Measurements from ENCODE around the gene LAIR2. TPM values are rescaled to one million over a fixed set of nuclear protein-coding genes. Genes with fewer than 3 reads are reported as not detected.
"Not testable (repeated sequence)": the region's sequence is repeated elsewhere in the genome, so short reads cannot be mapped to it uniquely, and the experiment has no call there.

Gene LAIR2
- total and polyA plus RNA-seq, 4 donors = 0.19 to 0.24 TPM; not detected in 2

GRCh38 chr19:54489341-54489740, 13.3 kb upstream of the LAIR2 start:
- no peaks in the 10 kb centered on the region for H3K36me3 ChIP-seq (ENCODE audit: control insufficient read depth in 4 of 4, insufficient read depth in 3 of 4, low read depth in 1 of 4, low read length in 3 of 4)
- no peak overlapping the region for H3K9ac ChIP-seq (ENCODE audit: low read depth in 1 of 2, low read length in 2 of 2)
- no peak overlapping the region for H3K4me3 ChIP-seq (ENCODE audit: low read depth in 1 of 3, low read length in 3 of 3)
- H3K9me3 ChIP-seq (ENCODE audit: control insufficient read depth in 4 of 4, low read length in 3 of 4) = no peaks in the 10 kb centered on the region
- TF ChIP-seq EGR1 (IDR thresholded peaks at IDR 0.05; ENCODE audit: low read depth in 2 of 2) = no peak
- no peak for TF ChIP-seq FOXA2 (IDR thresholded peaks at IDR 0.05)
- TF ChIP-seq HNF4G (IDR thresholded peaks at IDR 0.05) = no peak
- no peak for TF ChIP-seq GABPA (IDR thresholded peaks at IDR 0.05 in 1 of 2, conservative IDR thresholded peaks at IDR 0.05 in 1 of 2)
- TF ChIP-seq NR2F2 (IDR thresholded peaks at IDR 0.05) = no peak
- no peak for TF ChIP-seq ATF3 (IDR thresholded peaks at IDR 0.05)
- no peak overlapping the region for H3K27ac ChIP-seq (ENCODE audit: low read depth in 1 of 2, low read length in 2 of 2)
- 67% methylated on average over 7 of the region's 7 CpGs for WGBS
- no peak for DNase-seq (ENCODE audit: low spot score)
- peaks cover 0 to 4% (median under 1%) of the 10 kb centered on the region in 4 donors for H3K27me3 ChIP-seq (ENCODE audit: control insufficient read depth in 4 of 4, insufficient read depth in 4 of 4, low read length in 3 of 4)
- no peaks in the 10 kb centered on the region for H3K4me1 ChIP-seq (ENCODE audit: control insufficient read depth in 4 of 4, insufficient read depth in 4 of 4, low read length in 3 of 4)

- Histone ChIP-seq H3K4me3 (ENCODE audit: low read depth in 1 of 3, low read length in 3 of 3) (no peak overlapping the region), H3K9ac (ENCODE audit: low read depth in 1 of 2, low read length in 2 of 2) (no peak overlapping the region), H3K36me3 (ENCODE audit: control insufficient read depth in 4 of 4, insufficient read depth in 3 of 4, low read depth in 1 of 4, low read length in 3 of 4) (no peaks in the 10 kb centered on the region), H3K27me3 (ENCODE audit: control insufficient read depth in 4 of 4, insufficient read depth in 4 of 4, low read length in 3 of 4) (peaks cover 0 to 4% (median 0%) of the 10 kb centered on the region in 4 donors), H3K27ac (ENCODE audit: low read depth in 1 of 2, low read length in 2 of 2) (no peak overlapping the region), H3K9me3 (ENCODE audit: control insufficient read depth in 4 of 4, low read length in 3 of 4) (no peaks in the 10 kb centered on the region), H3K4me1 (ENCODE audit: control insufficient read depth in 4 of 4, insufficient read depth in 4 of 4, low read length in 3 of 4) (no peaks in the 10 kb centered on the region)
- TF ChIP-seq RXRA (IDR thresholded peaks at IDR 0.05) (no peak), HNF4A (conservative IDR thresholded peaks at IDR 0.05) (no peak), HNF4G (IDR thresholded peaks at IDR 0.05) (no peak)
- no peak for DNase-seq (ENCODE audit: low spot score)
- WGBS = 56% methylated on average over 9 of the region's 9 CpGs
These were observed 12.9 kb upstream of the LAIR2 start for GRCh38 chr19:54489766-54490165.

GRCh38 chr19:54492568-54492967, 10.1 kb upstream of the LAIR2 start:
- no peaks in the 10 kb centered on the region for H3K9me3 ChIP-seq (ENCODE audit: control insufficient read depth in 4 of 4, low read length in 3 of 4)
- H3K27me3 ChIP-seq (ENCODE audit: control insufficient read depth in 4 of 4, insufficient read depth in 4 of 4, low read length in 3 of 4) = peaks cover 0 to 4% (median 0%) of the 10 kb centered on the region in 4 donors
- no peaks in the 10 kb centered on the region for H3K36me3 ChIP-seq (ENCODE audit: control insufficient read depth in 4 of 4, insufficient read depth in 3 of 4, low read depth in 1 of 4, low read length in 3 of 4)
- H3K27ac ChIP-seq (ENCODE audit: low read depth in 1 of 2, low read length in 2 of 2) = no peak overlapping the region
- no peak overlapping the region for H3K9ac ChIP-seq (ENCODE audit: low read depth in 1 of 2, low read length in 2 of 2)
- TF ChIP-seq RXRA (IDR thresholded peaks at IDR 0.05) = no peak
- no peak for TF ChIP-seq RAD21 (IDR thresholded peaks at IDR 0.05)
- no peak for TF ChIP-seq EGR1 (IDR thresholded peaks at IDR 0.05; ENCODE audit: low read depth in 2 of 2)
- TF ChIP-seq FOXA1 (IDR thresholded peaks at IDR 0.05) = no peak
- no peak for TF ChIP-seq JUND (IDR thresholded peaks at IDR 0.05)
- no peak for TF ChIP-seq ZBTB33 (IDR thresholded peaks at IDR 0.05)
- TF ChIP-seq YY1 (IDR thresholded peaks at IDR 0.05) = no peak
- TF ChIP-seq NR2F2 (IDR thresholded peaks at IDR 0.05) = no peak
- TF ChIP-seq HNF4G (IDR thresholded peaks at IDR 0.05) = no peak
- TF ChIP-seq FOXA2 (IDR thresholded peaks at IDR 0.05) = no peak
- TF ChIP-seq CTCF (IDR thresholded peaks at IDR 0.05; ENCODE audit: low read depth, low read length, missing input control) = no peak
- TF ChIP-seq ATF3 (IDR thresholded peaks at IDR 0.05) = no peak
- TF ChIP-seq MAX (IDR thresholded peaks at IDR 0.05) = no peak
- no peak for TF ChIP-seq SP1 (IDR thresholded peaks at IDR 0.05)
- TF ChIP-seq GABPA (IDR thresholded peaks at IDR 0.05 in 1 of 2, conservative IDR thresholded peaks at IDR 0.05 in 1 of 2) = no peak
- no peak for TF ChIP-seq TAF1 (conservative IDR thresholded peaks at IDR 0.05)
- H3K4me1 ChIP-seq (ENCODE audit: control insufficient read depth in 4 of 4, insufficient read depth in 4 of 4, low read length in 3 of 4) = no peaks in the 10 kb centered on the region
- DNase-seq (ENCODE audit: low spot score) = no peak
- H3K4me3 ChIP-seq (ENCODE audit: low read depth in 1 of 3, low read length in 3 of 3) = no peak overlapping the region
- WGBS = 84% methylated on average over 18 of the region's 18 CpGs

- not testable (repeated sequence) for H3K4me1 ChIP-seq (ENCODE audit: control insufficient read depth in 4 of 4, insufficient read depth in 4 of 4, low read length in 3 of 4); H3K27me3 ChIP-seq (ENCODE audit: control insufficient read depth in 4 of 4, insufficient read depth in 4 of 4, low read length in 3 of 4); H3K4me3 ChIP-seq (ENCODE audit: low read depth in 1 of 3, low read length in 3 of 3); H3K36me3 ChIP-seq (ENCODE audit: control insufficient read depth in 4 of 4, insufficient read depth in 3 of 4, low read depth in 1 of 4, low read length in 3 of 4); H3K9me3 ChIP-seq (ENCODE audit: control insufficient read depth in 4 of 4, low read length in 3 of 4); H3K9ac ChIP-seq (ENCODE audit: low read depth in 1 of 2, low read length in 2 of 2); H3K27ac ChIP-seq (ENCODE audit: low read depth in 1 of 2, low read length in 2 of 2); DNase-seq (ENCODE audit: low spot score)
- WGBS = 86% methylated on average over 5 of the region's 5 CpGs
These were observed 9.6 kb upstream of the LAIR2 start for GRCh38 chr19:54493056-54493455.

All from liver (tissue), 9 donors.